GM12891 (cell line): Measurements from ENCODE around the gene MEF2C.

Experiments used
- PAX5 ChIP-seq: IDR thresholded peaks from 2 replicates; pipeline ENCODE4 v1.6.1; 2011; ENCODE audit warnings: low read length, moderate library complexity, mild to moderate bottlenecking; ENCODE audit not compliant: insufficient read depth, severe bottlenecking
- POLR2A ChIP-seq: IDR thresholded peaks from 2 replicates; pipeline ENCODE4 v1.6.1; 2011; ENCODE audit warnings: low read depth, low read length, control low read depth
- POLR2AphosphoS5 ChIP-seq: IDR thresholded peaks from 2 replicates; pipeline ENCODE4 v1.6.1; 2011; ENCODE audit warnings: low read depth, low read length, control low read depth
- POU2F2 ChIP-seq: IDR thresholded peaks from 2 replicates; pipeline ENCODE4 v1.6.1; 2011; ENCODE audit warnings: low read depth, mild to moderate bottlenecking, control low read depth, low read length, moderate library complexity
- SPI1 ChIP-seq: IDR thresholded peaks from 2 replicates; pipeline ENCODE4 v1.6.1; 2011; ENCODE audit warnings: low read depth, low read length, control low read depth
- TAF1 ChIP-seq: IDR thresholded peaks from 2 replicates; pipeline ENCODE4 v1.6.1; 2011; ENCODE audit warnings: low read depth, low read length, control low read depth

GRCh38 chr5:88743231-88743834 is 139.7 kb downstream of the MEF2C start:
- no peak for TF ChIP-seq POLR2AphosphoS5
- no peak for TF ChIP-seq POLR2A
- no peak for TF ChIP-seq SPI1
- no peak for TF ChIP-seq TAF1
- no peak for TF ChIP-seq POU2F2
- no peak for TF ChIP-seq PAX5
